Retinal pigment epithelial cell (primary cell): Measurements from ENCODE around the gene MAD2L2.
A peak's percentile ranks its signal among the peaks of the same experiment; 100 is the strongest.

Source experiments
- DNase-seq: peaks from one replicate; pipeline ENCODE4 v3.0.0-alpha.2; 2010; ENCODE audit warnings: low read depth
- H3K4me3 ChIP-seq: 2 replicates; pipeline ENCODE4 v1.5.1; 2011; ENCODE audit warnings: mild to moderate bottlenecking, low read length, control low read depth, moderate library complexity
- TF ChIP-seq, protein P1 (sequence below): conservative IDR thresholded peaks from 2 replicates; pipeline ENCODE4 v1.5.1; 2011; ENCODE audit warnings: low read depth, low read length, control low read depth, inconsistent platforms

Gene MAD2L2

GRCh38 chr1:11681071-11681771 is at the start of gene MAD2L2:
Gene MAD2L2 (minus strand): TSS chr1:11681148. CDS start chr1:11680601, 547 bp downstream.
- peak; percentile 12 for DNase-seq
- TF ChIP-seq, protein P1, sequence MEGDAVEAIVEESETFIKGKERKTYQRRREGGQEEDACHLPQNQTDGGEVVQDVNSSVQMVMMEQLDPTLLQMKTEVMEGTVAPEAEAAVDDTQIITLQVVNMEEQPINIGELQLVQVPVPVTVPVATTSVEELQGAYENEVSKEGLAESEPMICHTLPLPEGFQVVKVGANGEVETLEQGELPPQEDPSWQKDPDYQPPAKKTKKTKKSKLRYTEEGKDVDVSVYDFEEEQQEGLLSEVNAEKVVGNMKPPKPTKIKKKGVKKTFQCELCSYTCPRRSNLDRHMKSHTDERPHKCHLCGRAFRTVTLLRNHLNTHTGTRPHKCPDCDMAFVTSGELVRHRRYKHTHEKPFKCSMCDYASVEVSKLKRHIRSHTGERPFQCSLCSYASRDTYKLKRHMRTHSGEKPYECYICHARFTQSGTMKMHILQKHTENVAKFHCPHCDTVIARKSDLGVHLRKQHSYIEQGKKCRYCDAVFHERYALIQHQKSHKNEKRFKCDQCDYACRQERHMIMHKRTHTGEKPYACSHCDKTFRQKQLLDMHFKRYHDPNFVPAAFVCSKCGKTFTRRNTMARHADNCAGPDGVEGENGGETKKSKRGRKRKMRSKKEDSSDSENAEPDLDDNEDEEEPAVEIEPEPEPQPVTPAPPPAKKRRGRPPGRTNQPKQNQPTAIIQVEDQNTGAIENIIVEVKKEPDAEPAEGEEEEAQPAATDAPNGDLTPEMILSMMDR: no peak
- H3K4me3 ChIP-seq: peak within 1 kb of the TSS; percentile 64

- no peak overlapping the region for H3K4me3 ChIP-seq
These were observed 49.5 kb upstream of the MAD2L2 start for GRCh38 chr1:11730429-11730891.

DNA sequence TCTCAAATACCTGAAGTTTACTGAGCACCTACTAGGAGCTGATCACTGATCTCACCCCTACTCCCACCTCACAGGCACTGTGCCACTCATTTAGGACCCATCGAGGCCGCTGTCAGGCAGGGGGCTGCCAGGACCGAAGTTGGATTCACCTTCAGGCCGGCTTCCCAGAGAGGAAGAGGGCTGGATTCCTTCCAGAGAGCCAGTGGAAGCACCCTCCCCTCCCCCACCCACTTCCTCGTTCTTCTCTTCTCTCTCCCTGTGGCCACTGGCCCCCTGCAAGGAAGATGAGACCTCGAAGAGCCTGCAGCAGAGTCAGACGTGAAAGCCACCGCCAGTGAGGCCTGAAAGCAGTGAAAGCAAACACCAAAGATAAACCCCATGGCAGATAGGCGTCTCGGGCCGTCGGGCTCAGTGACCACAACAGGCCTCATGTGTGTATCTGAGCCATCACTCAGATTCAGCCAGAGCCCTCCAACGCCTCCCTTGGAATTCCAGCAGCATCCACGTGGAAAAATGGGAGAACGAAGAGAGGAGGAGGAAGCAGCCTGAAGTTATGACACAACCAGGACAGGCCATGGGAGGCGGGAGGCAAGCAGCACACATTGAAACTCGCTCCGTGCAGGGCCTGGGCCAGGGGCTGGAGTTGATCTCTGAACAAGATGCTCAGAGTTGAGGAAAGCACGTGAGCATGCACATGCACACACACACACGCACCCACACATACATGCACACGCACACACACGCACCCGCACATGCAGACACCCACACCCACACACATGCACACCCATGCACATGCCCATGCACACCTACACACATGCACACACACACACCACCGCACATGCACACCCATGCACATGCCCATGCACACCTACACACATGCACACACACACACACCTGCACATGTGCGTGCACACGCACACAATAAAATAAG is 48.8 kb upstream of the MAD2L2 start:
- DNase-seq: no peak
- TF ChIP-seq, protein P1: no peak
- H3K4me3 ChIP-seq: no peak overlapping the region

More at GRCh38 chr1:11730429-11730891, 49.5 kb upstream of the MAD2L2 start:
- DNase-seq: no peak
- TF ChIP-seq, protein P1: no peak

GRCh38 chr1:11729155-11729497 is 48.2 kb upstream of the MAD2L2 start:
- TF ChIP-seq, protein P1: no peak
- H3K4me3 ChIP-seq: no peak overlapping the region
- DNase-seq: no peak

DNA sequence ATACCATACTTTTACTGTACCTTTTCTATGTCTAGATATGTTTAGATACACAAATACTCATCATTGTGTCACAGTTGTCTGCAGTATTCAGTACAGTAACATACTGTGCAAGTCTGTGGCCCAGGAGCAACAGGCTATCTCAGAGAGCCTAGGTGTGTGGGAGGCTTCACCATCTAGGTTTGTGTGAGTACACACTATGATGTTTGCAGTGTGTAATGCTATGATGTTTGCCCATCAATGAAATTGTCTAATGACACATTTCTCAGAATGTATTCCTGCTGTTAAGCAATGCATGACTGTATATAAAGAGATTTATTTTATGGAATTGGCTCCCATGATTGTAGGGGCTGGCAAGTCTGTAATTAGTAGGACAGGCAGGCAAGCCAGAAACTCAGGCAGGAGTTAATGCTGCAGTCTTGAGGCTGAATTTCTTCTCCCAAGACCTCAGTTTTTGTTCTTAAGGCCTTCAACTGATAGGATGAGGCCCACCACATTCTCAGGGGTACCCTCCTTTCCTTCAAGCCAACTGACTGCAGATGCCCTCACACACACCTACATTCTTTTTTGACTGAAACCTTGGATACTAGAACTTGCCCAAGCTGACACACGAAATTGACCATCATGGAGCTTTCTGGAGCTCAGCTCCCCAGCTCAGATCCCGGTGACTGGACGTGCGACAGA is 47.3 kb upstream of the MAD2L2 start:
- no peak overlapping the region for H3K4me3 ChIP-seq
- TF ChIP-seq, protein P1: no peak
- no peak for DNase-seq

DNA sequence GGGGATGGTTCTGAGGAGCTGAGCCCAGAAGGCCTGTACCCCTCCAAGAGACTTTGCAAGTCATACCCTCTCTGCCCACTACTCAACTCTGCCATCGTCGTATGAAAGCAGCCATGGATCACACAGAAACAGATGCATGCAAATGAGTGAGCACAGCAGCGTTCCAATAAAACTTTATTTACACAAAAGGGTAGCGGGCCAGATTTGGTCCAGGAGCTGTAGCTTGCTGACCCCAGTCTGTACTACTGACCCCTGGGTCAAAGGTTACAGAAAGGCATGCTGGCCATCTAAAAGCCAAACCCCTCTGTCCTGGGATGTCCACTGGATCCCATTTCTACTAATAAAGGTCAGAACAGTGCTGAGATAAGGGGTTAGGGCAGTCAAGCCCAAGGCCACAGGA is 46.2 kb upstream of the MAD2L2 start:
- TF ChIP-seq, protein P1: no peak
- no peak overlapping the region for H3K4me3 ChIP-seq
- no peak for DNase-seq
